Rectal smooth muscle tissue (tissue), 1 donor: ENCODE results near the gene GGT5.
A peak's percentile ranks its signal among the peaks of the same experiment; 100 is the strongest.
"Not testable (repeated sequence)": the region's sequence is repeated elsewhere in the genome, so short reads cannot be mapped to it uniquely, and the experiment has no call there.

Source experiments
- H3K27ac ChIP-seq: one replicate; pipeline ENCODE4 v1.7.0; 2013; ENCODE audit warnings: low read depth, low read length, inconsistent platforms
- H3K27me3 ChIP-seq: one replicate; pipeline ENCODE4 v1.7.0; 2013; ENCODE audit warnings: low read length; ENCODE audit not compliant: control insufficient read depth, insufficient read depth
- H3K36me3 ChIP-seq: one replicate; pipeline ENCODE4 v1.7.0; 2013; ENCODE audit warnings: low read length; ENCODE audit not compliant: control insufficient read depth, insufficient read depth
- H3K4me1 ChIP-seq: one replicate; pipeline ENCODE4 v1.7.0; 2013; ENCODE audit warnings: low read length; ENCODE audit not compliant: control insufficient read depth, insufficient read depth
- H3K4me3 ChIP-seq: one replicate; pipeline ENCODE4 v1.7.0; 2013; ENCODE audit warnings: low read length
- H3K9ac ChIP-seq: one replicate; pipeline ENCODE4 v1.7.0; 2013; ENCODE audit warnings: low read length

GGT5 gene

DNA sequence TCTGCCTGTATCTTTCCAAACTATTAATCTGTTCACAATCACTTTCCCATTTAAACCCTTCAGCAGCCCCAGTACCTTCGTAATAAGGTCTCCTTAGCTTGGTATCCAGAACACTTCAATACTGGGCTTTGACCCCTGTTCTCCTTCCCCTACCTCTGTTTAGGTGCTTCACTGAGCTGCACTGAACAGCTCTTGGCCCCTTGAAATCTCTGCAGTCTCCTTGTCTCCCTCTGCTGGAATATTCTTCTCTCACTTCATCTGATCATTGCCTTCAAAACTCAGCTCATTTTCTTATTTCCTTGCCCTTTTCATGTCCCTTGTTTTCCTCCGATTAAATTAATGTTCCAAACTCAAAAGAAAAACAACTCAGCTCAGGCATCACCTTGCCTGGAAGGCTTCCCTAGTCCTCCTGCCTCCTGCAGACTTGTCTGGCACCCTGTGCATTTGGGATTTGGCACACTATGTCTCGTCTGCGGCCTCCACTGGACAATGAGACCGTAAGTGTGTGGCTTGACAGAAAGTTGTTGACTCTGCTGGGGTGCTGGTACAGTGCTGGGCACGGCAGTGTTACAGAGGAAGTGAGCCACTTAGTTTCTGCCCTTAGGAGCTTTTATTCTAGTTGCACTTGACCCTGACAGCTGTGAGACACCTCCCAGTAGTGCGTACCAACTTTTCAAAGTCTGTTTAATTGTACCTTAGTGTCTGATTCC is 30.0 kb upstream of the GGT5 start:
- H3K27me3 ChIP-seq = not testable (repeated sequence)

DNA sequence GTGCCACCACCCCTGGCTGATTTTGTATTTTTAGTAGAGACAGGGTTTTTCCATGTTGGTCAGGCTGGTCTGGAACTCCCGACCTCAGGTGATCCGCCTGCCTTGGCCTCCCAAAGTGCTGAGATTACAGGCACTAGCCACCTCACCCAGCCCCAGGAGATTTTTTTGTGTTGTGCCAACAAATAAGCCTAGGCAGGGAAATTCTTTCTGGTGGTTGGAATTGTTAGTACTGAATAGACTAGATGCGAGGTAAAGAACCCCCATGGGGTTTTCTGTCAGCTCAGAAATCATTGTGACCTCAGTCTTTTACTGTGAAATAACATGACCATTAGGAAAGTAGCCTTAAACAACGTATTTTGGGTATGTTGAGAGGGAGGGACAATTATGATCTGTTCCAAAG is 29.0 kb upstream of the GGT5 start:
- not testable (repeated sequence) for H3K9ac ChIP-seq, H3K36me3 ChIP-seq, H3K27ac ChIP-seq, H3K4me1 ChIP-seq, H3K27me3 ChIP-seq, H3K4me3 ChIP-seq

More for the DNA sequence above, 30.0 kb upstream of the GGT5 start:
- H3K4me3 ChIP-seq = peak overlapping the region; percentile 33
- not testable (repeated sequence) for H3K36me3 ChIP-seq, H3K9ac ChIP-seq, H3K4me1 ChIP-seq
- H3K27ac ChIP-seq = peak overlapping the region; percentile 55

DNA sequence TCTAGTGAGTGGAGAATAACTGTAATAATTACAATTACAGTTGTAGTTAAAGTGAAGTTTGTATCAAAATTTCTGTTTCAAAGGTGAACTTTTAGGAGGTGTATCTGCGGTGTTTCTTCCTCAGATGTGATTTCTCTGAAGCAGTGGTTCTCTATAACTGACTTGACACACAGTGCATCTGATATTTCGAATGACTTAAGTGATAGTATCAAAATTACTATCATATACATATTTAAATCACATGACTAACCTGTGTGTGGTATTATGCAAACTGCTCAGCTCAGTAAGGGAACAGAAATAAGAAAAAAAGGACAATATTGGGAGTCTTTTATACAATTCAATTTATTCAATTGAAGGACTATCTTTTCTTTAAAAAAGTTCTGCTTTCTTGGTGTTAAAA is 28.1 kb upstream of the GGT5 start:
- H3K9ac ChIP-seq, H3K4me3 ChIP-seq, H3K27ac ChIP-seq, H3K4me1 ChIP-seq, H3K36me3 ChIP-seq, H3K27me3 ChIP-seq: not testable (repeated sequence)

DNA sequence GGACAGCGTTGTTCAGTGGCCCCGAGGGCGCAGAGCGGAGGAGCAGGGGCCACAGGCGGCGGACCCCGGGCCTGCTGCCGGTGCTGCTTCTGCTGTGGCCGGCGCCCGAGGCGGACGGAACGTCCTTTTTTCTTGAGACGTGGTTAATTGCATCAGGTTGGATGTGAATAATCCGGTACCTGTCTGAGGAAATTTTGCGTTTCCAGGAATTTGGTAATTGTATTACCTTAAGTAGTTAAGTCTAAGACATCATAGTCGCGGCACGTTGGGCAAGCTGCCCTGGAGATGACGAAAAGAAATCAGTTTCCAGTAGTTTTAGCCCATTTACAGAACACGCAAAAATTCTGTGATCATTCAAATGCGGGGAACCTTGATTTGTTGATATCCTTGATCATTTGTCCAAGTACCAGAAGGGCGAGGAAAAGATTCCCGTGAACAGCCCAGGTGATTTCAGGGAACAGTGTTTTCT is 26.5 kb upstream of the GGT5 start:
- no peaks in the 10 kb centered on the region for H3K36me3 ChIP-seq
- H3K4me3 ChIP-seq = peak overlapping the region; percentile 83
- H3K27ac ChIP-seq = peak overlapping the region; percentile 94
- H3K9ac ChIP-seq = peak overlapping the region; percentile 69
- H3K27me3 ChIP-seq = no peaks in the 10 kb centered on the region
- H3K4me1 ChIP-seq = peaks cover 3% of the 10 kb centered on the region

DNA sequence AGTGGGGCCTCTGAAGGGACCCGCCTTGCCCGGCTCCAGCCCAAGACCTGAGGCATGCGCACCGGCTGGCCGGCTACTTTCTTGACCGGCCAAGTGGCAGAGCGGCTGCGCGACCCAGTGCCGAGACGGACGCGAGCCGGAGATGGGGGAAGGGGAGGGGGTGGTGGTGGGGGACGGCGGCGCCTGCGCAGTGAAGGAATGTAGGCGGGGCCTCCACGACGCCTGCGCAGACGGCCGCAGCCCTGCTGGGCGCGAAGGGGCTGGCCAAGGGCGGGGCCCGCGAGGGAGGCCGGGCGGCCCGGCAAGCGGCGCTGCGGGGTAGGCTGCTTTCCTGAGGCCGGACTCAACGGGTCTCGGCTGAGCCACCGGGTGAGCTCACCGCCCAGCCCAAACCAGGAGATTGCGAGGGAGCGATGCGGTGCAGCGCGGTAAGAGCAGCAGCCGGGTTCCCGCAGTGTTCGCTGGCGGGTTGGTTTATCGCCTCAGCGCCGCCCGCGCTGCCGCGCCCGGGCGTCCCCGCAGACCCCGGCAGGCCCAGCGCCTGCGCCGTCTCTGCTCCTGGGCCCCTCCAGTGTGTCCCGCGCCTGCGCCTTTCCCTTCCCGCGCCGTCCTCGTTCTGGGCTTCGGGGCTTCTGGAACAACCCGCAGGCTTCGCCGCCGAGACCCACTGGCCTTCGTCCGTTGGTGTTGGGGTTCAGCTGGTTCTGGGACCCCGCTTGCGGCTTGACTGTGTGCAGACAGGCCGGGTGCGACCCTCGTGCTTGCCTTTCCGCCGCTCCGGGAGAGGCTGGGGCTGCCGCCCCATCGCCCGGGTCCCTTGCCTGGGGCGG is 25.9 kb upstream of the GGT5 start, which contains the start of gene SPECC1L:
SPECC1L (plus strand) TSS at position 276 of the 830 bp plus-strand sequence. CDS start 31,401 bp downstream, outside the sequence.
- Histone ChIP-seq H3K4me3 (peak within 1 kb of the TSS; percentile 83), H3K27me3 (no peaks in the 10 kb centered on the region), H3K4me1 (peaks cover 3% of the 10 kb centered on the region), H3K27ac (peak within 1 kb of the TSS; percentile 94), H3K36me3 (no peaks in the 10 kb centered on the region), H3K9ac (peak within 1 kb of the TSS; percentile 69)

DNA sequence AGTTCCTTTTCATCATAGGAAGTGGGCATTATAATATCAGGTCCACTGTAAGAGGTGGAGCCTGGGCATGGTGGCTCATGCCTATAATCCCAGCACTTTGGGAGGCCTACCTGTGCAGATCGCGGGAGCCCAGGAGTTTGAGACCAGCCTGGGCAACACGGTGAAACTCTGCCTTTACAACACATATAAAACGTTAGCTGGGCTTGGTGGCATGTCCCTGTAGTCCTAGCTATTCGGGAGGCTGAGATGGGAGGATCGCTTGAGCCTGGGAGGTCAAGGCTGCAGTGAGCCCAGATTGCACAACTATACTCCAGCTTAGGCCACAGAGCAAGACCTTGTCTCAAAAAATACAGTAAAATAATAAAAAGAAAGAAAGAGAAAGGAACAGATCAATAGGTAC is 21.6 kb upstream of the GGT5 start:
- not testable (repeated sequence) for H3K4me3 ChIP-seq

DNA sequence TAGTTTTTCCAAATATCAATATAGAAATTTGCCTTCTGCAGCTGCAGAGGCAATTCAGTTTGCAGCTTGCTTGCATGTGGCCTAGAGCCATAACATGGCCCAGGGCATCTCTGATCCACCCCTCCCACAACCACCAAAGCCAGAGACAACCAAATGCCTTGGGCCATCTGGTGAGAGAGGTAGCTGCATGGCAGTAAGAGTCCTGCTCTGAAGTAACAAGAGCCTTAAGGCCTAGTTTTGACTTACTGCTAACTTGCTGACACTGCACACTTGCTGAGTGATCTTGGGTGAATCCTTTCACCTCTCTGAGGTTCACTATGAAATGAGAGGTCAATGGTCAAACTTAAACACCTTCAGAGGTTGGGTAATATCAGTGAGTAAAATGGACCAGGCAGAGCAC is 20.9 kb upstream of the GGT5 start:
- no peak overlapping the region for H3K27ac ChIP-seq
- no peak overlapping the region for H3K9ac ChIP-seq
- H3K4me1 ChIP-seq = no peaks in the 10 kb centered on the region
- no peaks in the 10 kb centered on the region for H3K36me3 ChIP-seq
- no peak overlapping the region for H3K4me3 ChIP-seq
- no peaks in the 10 kb centered on the region for H3K27me3 ChIP-seq

More for the DNA sequence above, 21.6 kb upstream of the GGT5 start:
- H3K27ac ChIP-seq, H3K27me3 ChIP-seq, H3K36me3 ChIP-seq, H3K9ac ChIP-seq, H3K4me1 ChIP-seq: not testable (repeated sequence)

DNA sequence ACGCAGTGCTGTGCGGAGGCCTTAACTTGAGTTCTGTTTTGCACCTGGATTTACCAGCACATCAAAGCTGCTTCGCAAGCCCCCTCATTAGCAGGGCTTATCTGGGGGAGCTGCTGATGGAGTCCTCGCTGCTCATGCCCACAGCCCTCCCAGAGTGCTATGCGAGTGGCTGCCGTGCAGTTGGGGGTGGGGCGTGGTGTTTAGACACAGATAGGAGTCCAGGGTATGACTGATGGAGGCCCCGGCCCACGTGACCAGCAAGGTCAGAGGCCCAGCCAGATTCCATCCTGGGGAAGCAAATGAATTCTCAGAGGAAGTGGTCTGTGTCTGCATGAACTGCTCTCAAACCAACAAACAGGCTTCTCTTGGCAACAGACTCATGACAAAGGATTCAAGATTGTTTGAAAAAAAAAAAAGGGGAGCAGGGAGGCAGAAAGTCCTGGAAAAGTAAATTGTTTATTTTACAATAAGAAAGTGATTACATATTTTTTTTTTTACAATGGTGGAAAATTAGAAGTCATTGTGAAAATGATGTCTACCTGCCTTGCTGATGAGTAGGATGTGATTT is 19.5 kb upstream of the GGT5 start:
- not testable (repeated sequence) for H3K36me3 ChIP-seq, H3K4me1 ChIP-seq, H3K4me3 ChIP-seq, H3K9ac ChIP-seq, H3K27me3 ChIP-seq, H3K27ac ChIP-seq

DNA sequence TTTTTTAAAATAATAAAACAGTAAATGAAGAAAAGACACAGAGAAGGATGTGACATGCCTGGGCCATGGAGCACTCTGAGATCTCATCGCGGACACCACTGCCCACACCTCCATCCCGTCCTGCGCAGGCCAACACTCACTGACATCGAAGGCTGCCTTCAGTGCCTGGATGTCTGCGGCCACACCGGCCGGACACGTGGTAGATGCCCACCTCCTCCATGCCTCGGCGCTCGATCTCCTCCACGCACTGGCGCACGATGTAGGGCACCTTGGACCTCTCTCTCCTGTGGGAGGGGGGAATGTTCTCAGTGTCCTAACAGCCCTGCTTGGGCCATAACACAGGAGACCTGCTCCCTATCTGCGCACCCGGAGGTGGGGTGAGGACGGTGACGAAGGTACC is 18.6 kb upstream of the GGT5 start:
- H3K4me3 ChIP-seq, H3K36me3 ChIP-seq, H3K27ac ChIP-seq, H3K4me1 ChIP-seq, H3K27me3 ChIP-seq, H3K9ac ChIP-seq: not testable (repeated sequence)

DNA sequence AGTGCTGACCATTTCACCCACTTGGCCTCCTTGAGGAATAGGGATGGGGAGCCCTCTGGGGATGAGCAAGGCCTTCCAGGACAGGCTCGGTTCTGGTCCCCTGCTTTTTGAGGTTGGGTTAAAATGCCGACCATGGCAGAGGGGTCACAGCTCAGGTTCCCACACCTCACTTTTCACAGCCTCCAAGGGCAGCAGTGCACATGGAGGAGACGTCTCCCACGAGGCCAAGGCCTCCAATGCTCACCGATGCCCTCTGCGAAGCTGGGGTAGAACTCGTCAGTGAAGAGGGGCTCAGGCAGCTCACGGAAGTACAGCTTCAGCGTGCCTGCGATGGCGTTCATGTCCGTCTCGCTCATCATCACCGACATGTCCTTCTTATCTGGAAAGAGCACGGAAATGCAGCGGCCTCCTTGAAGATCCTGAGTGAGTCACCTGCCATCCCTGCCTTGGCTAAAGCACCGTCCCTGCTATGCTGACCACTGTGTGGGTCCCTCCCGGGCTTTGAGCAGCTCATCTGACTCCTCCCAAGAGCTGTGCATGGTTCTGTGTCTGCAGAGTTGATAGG is 17.4 kb upstream of the GGT5 start:
- H3K27ac ChIP-seq, H3K4me3 ChIP-seq, H3K36me3 ChIP-seq, H3K27me3 ChIP-seq, H3K4me1 ChIP-seq, H3K9ac ChIP-seq: not testable (repeated sequence)

DNA sequence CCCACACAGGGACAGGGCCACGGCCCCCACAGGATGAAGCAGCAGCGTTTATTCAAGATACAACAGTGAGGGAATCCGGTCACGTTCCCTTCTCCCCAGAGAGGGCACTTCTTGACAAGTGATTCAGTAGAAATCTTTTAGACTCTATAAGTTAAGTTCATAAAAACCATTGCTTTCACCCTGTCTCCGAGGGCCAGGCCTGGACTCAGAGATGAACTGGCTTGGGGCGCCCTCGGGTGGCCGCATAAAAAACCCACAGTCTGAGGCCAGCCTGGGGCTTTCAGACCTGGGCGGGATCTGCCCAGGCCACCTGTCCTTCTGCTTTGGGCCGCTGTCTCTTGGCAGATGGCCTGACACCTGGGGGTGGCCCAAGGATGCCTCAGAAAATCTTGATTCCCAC is 14.6 kb upstream of the GGT5 start:
- not testable (repeated sequence) for H3K36me3 ChIP-seq, H3K4me1 ChIP-seq, H3K4me3 ChIP-seq, H3K27ac ChIP-seq, H3K9ac ChIP-seq, H3K27me3 ChIP-seq

DNA sequence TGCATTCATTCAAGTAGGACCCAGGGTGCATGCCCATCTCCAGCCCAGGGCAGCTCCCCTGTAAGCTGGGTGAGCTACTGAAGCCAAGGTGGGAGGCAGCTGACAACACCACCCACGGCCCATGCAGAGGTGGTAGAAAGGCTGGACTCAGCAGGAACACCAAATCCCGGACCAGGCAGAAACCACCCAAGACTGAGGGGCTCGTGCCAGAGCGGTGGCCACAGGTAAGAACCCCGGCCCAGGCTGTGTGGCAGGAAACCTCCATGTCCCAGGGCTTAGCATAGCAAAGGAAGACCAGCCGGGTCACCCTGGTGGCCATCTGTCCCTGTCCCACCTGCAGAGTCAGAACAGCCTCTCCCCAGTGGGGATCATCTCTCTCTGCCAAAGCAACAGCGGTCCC is 11.9 kb upstream of the GGT5 start:
- H3K4me1 ChIP-seq, H3K27ac ChIP-seq, H3K27me3 ChIP-seq, H3K4me3 ChIP-seq, H3K9ac ChIP-seq, H3K36me3 ChIP-seq: not testable (repeated sequence)
